ENCODE data around the gene ZNF214.

DNA sequence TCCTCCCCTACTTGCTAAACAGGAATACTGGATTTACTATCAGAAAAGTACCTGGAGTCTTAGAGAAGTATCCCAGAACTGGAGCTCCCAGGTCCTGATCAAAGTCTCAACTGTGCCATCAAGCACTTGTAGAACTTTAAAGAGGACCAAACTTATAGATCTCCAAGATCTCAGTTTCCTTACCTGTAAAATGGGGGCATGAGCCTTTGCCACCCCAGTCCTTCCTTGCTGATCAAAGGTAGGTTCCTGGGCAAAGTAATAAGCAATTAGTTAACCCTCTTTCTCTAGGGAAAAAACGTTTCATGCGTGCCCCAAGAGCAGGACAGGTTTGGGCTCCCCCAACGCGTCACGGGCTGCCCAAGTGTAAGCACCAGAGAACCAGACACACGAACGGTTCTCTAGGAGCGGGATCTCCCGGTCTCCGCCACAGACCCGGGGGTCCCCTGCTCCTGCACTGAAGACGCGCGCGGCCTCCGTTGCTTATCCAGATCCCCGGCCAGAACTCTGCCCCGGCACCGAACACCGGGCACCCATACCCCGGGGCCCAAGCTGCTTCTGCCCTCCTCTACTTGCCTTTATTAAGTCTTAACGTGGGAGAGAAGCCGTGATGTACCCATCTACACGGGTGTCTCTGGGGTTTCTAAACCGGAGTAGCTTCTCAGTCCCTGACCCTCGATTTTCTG lies 505 bp downstream of the ZNF214 start:
- no peak for TF ChIP-seq POLR2A (IDR thresholded peaks at IDR 0.05)
- TF ChIP-seq, protein P1, sequence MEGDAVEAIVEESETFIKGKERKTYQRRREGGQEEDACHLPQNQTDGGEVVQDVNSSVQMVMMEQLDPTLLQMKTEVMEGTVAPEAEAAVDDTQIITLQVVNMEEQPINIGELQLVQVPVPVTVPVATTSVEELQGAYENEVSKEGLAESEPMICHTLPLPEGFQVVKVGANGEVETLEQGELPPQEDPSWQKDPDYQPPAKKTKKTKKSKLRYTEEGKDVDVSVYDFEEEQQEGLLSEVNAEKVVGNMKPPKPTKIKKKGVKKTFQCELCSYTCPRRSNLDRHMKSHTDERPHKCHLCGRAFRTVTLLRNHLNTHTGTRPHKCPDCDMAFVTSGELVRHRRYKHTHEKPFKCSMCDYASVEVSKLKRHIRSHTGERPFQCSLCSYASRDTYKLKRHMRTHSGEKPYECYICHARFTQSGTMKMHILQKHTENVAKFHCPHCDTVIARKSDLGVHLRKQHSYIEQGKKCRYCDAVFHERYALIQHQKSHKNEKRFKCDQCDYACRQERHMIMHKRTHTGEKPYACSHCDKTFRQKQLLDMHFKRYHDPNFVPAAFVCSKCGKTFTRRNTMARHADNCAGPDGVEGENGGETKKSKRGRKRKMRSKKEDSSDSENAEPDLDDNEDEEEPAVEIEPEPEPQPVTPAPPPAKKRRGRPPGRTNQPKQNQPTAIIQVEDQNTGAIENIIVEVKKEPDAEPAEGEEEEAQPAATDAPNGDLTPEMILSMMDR (IDR thresholded peaks at IDR 0.05): no peak
- TF ChIP-seq POLR2AphosphoS5 (IDR thresholded peaks at IDR 0.05): no peak
- TF ChIP-seq EP300 (IDR thresholded peaks at IDR 0.05): no peak
